MCF 10A (cell line): ENCODE results near the gene BCL2L13. TPM values are rescaled to one million over a fixed set of nuclear protein-coding genes. Genes with fewer than 3 reads are reported as not detected.

Experiments
- BruUV-seq: library from RNA; stranded (reverse); fragments of 400-500 nt; replicated peaks from 2 replicates; lab custom pipeline; 2021; lab: Mats Ljungman, UMichigan
- CTCF ChIA-PET: fragments of 300-600 bp; sonication (Branson Sonifier 250); formaldehyde crosslinking; extraction: SDS; loops from one replicate; lab custom pipeline; 2021; ENCODE audit warnings: antibody characterized with exemption, inconsistent platforms; lab: Yijun Ruan, JAX
- POLR2A ChIA-PET: fragments of 300-600, 350-650 bp; sonication (Branson Sonifier 250); formaldehyde crosslinking; extraction: SDS; loops from one replicate; lab custom pipeline; 2020; ENCODE audit warnings: antibody characterized with exemption, inconsistent platforms; lab: Yijun Ruan, JAX
- DNase-seq: peaks from one replicate; pipeline ENCODE4 v3.0.0-alpha.2; 2018; ENCODE audit not compliant: unreplicated experiment
- H3K27ac Mint-ChIP-seq: one replicate; pipeline ENCODE4 v1.8.0; 2022; ENCODE audit warnings: mild to moderate bottlenecking, low read depth, mixed read lengths; ENCODE audit not compliant: unreplicated experiment
- H3K27me3 Mint-ChIP-seq: one replicate; pipeline ENCODE4 v1.8.0; 2022; ENCODE audit warnings: mixed read lengths; ENCODE audit not compliant: insufficient read depth, unreplicated experiment
- H3K36me3 Mint-ChIP-seq: one replicate; pipeline ENCODE4 v1.8.0; 2022; ENCODE audit warnings: mild to moderate bottlenecking, moderate library complexity, mixed read lengths; ENCODE audit not compliant: insufficient read depth, unreplicated experiment
- H3K4me1 Mint-ChIP-seq: one replicate; pipeline ENCODE4 v1.8.0; 2022; ENCODE audit warnings: mixed read lengths; ENCODE audit not compliant: insufficient read depth, unreplicated experiment
- H3K4me3 Mint-ChIP-seq: one replicate; pipeline ENCODE4 v1.8.0; 2022; ENCODE audit warnings: mild to moderate bottlenecking, moderate library complexity, mixed read lengths; ENCODE audit not compliant: unreplicated experiment
- H3K9me3 Mint-ChIP-seq: one replicate; pipeline ENCODE4 v1.8.0; 2022; ENCODE audit warnings: mixed read lengths; ENCODE audit not compliant: unreplicated experiment
- CTCF ChIP-seq: fragments of 200-600 bp; IDR thresholded peaks from one replicate; pipeline ENCODE4 v1.8.0; 2022; ENCODE audit warnings: antibody characterized with exemption, mild to moderate bottlenecking; ENCODE audit not compliant: unreplicated experiment
- intact Hi-C: fragments of 100-400 bp; cut with micrococcal nuclease; formaldehyde crosslinking; loops from 2 replicates; pipeline ENCODE4 v1.14.1; 2022
- total RNA-seq: library from RNA; stranded (reverse); gene quantifications from 2 replicates; pipeline ENCODE4 v1.2.3, GENCODE V29; 2022

BCL2L13 gene
- total RNA-seq, 1 experiment from 2014 or later = 75.1 TPM

DNA sequence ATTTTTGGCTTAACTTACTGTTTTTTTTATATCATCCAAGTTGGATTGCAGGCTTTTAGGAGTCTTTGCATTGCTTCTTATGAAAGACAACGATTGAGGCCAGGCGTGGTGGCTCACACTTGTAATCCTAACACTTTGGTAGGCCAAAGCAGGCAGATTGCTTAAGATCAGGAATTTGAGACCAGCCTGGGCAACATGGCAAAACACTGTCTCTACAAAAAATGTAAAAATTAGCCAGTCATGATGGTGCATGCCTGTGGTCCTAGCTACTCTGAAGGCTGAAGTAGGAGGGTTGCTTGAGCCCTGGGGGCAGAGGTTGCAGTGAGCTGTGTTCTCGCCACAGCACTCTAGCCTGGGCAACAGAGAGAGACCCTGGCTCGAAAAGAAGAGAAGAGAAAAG is 79.2 kb downstream of the BCL2L13 start:
- no peak overlapping the region for H3K27ac Mint-ChIP-seq
- H3K4me1 Mint-ChIP-seq = peaks cover 6% of the 10 kb centered on the region
- H3K36me3 Mint-ChIP-seq = peaks cover 18% of the 10 kb centered on the region
- no peak for DNase-seq
- H3K27me3 Mint-ChIP-seq = no peaks in the 10 kb centered on the region
- H3K4me3 Mint-ChIP-seq = no peak overlapping the region
- BruUV-seq = no TSS peak
- H3K9me3 Mint-ChIP-seq = no peaks in the 10 kb centered on the region
- intact Hi-C loops = no loop called here
- ChIA-PET POLR2A (interaction anchor here (0.5 kb wide), 1 partner anchor 23 kb away, joined by 4 read pairs; no protein-coding TSS in a partner anchor), CTCF (no interaction called here)
- TF ChIP-seq CTCF = no peak

- ChIA-PET CTCF (interaction anchor here (0.6 kb wide), 1 partner anchor 32 kb away, joined by 4 read pairs; no protein-coding TSS in a partner anchor), POLR2A (no interaction called here)
- no peaks in the 10 kb centered on the region for H3K9me3 Mint-ChIP-seq
- H3K4me3 Mint-ChIP-seq = no peak overlapping the region
- intact Hi-C loops = no loop called here
- no peak overlapping the region for H3K27ac Mint-ChIP-seq
- H3K27me3 Mint-ChIP-seq = no peaks in the 10 kb centered on the region
- TF ChIP-seq CTCF = no peak
- DNase-seq = no peak
- no TSS peak for BruUV-seq
- H3K36me3 Mint-ChIP-seq = peaks cover 29% of the 10 kb centered on the region
- H3K4me1 Mint-ChIP-seq = peaks cover 5% of the 10 kb centered on the region
Measured at GRCh38 chr22:17719911-17720310, 81.4 kb downstream of the BCL2L13 start.

- TF ChIP-seq CTCF = no peak
- no peak overlapping the region for H3K27ac Mint-ChIP-seq
- H3K36me3 Mint-ChIP-seq = peaks cover 57% of the 10 kb centered on the region
- H3K4me1 Mint-ChIP-seq = peaks cover 15% of the 10 kb centered on the region
- intact Hi-C loops = no loop called here
- ChIA-PET CTCF (interaction anchor here (0.6 to 2.8 kb wide), 4 partner anchors 14 to 54 kb away, joined by 3 to 9 read pairs (median 6); no protein-coding TSS in a partner anchor), POLR2A (no interaction called here)
- no TSS peak for BruUV-seq
- no peak for DNase-seq
- H3K4me3 Mint-ChIP-seq = no peak overlapping the region
- no peaks in the 10 kb centered on the region for H3K9me3 Mint-ChIP-seq
- H3K27me3 Mint-ChIP-seq = no peaks in the 10 kb centered on the region
Measured at GRCh38 chr22:17724241-17724640, 85.7 kb downstream of the BCL2L13 start.

DNA sequence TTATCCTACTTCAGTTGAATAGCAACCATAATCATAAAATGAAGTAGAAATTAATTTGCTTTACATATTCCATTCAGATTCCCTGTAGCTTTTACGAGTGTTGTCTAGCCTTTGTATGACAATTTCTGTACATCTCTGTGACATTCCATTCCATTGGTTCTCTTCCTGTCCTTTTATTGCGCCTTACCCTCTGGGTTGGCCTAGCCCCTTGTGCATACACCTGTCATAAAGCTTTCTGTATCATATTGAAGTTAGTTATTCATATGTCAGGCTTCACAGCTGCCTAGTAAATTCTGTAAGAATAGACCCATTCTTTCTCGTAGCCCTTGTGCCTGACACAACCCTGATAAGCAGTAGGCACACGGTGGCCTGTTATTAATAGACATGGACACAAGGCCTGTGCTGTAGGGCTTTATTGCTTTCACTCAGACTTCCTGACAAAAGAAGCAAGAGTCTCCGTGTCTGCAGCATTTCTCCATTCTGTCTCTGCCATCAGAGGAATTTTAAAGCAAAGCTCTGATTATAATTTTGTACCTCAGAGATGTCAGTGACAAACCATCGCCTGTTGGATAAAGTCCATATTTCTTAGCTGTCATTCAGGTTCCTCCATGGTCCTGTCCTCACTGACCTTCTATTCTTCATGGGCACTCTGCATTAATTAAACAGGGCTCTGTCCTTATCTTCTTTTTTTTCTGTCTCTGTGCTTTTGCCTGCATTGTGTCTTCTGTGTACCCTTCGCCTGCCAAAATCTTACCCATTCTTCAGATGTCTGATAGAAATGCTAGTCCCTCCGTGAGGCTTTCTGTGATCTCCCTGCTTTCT is 86.3 kb downstream of the BCL2L13 start:
- DNase-seq = no peak
- Mint-ChIP-seq H3K27me3 (no peaks in the 10 kb centered on the region), H3K9me3 (no peaks in the 10 kb centered on the region), H3K36me3 (peaks cover 57% of the 10 kb centered on the region), H3K27ac (no peak overlapping the region), H3K4me3 (no peak overlapping the region), H3K4me1 (peaks cover 15% of the 10 kb centered on the region)
- ChIA-PET POLR2A (no interaction called here), CTCF (interaction anchor here (0.5 to 0.9 kb wide), 3 partner anchors 15 to 105 kb away, joined by 3 to 8 read pairs (median 3); no protein-coding TSS in a partner anchor)
- intact Hi-C loops = no loop called here
- no TSS peak for BruUV-seq
- no peak for TF ChIP-seq CTCF
